Measurements from ENCODE around the gene DPP10. TPM values are rescaled to one million over a fixed set of nuclear protein-coding genes. Genes with fewer than 3 reads are reported as not detected.

DPP10 gene
- polyA plus RNA-seq, 1 donor: 17.1 TPM

- no peak for DNase-seq
Measured at GRCh38 chr2:115560666-115561065, 1118.2 kb downstream of the DPP10 start.

GRCh38 chr2:115568643-115569042 lies 1126.2 kb downstream of the DPP10 start:
- DNase-seq: no peak

GRCh38 chr2:115569547-115569946 lies 1127.1 kb downstream of the DPP10 start:
- no peak for DNase-seq

DNA sequence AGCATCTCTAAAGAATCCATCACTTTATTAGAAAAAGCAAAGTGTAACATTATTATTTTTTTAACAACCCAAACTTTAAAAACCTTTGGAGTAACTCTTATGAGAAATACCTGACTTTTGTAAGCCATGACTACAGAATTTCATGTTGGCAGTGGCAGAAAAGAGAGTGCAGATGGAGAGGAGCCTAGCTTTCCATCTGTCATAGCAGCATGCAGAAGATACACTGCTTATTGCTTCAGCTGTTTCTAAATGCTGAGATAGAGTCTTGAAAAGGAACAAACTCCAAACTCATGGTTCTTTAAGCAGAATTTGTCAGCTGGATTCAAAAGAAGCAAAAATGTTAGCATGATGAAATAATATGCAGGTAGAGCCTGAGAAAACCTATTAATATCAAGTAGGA lies 1130.3 kb downstream of the DPP10 start:
- DNase-seq: no peak

DNA sequence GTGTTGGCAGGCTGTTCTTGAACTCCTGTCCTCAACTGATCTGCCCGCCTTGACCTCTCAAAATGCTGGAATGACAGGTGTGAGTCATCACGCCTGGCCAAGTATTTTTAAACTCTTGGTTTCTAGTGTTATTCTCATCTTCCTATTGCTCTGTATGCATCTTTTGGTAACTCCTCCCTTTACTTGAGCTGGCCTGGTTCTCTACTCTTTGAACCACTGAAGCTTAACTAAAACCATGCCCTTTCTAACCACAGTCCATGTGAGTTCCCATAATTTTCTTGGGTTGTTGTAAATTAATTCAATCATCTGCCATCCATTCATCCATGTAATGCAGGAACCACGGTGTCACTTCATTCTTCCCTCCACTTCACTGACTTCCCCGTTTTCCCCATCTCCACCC lies 1131.3 kb downstream of the DPP10 start:
- DNase-seq: no peak

GRCh38 chr2:115574667-115575066 lies 1132.2 kb downstream of the DPP10 start:
- no peak for DNase-seq

- no peak for DNase-seq
Measured at GRCh38 chr2:115580784-115581183, 1138.3 kb downstream of the DPP10 start.

DNA sequence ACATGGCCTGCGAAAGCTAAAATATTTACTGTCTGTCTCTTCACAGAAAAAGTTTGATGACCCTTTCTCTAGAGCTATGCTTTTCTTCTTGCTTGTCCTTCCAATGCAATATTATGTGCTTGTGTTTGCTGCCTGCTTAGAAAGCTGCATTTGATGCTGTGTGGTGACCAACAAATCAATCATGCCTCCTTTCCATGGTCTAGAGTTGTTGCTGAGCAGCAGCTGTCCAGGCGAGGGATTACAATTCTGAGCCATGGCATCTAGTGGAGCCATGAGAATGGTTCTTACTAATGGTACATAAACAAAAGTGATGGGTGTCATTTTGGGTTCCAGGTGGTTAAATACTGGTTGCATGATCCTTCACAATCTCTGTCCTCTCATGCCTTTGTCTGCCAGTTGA lies 1142.1 kb downstream of the DPP10 start:
- DNase-seq: no peak

DNA sequence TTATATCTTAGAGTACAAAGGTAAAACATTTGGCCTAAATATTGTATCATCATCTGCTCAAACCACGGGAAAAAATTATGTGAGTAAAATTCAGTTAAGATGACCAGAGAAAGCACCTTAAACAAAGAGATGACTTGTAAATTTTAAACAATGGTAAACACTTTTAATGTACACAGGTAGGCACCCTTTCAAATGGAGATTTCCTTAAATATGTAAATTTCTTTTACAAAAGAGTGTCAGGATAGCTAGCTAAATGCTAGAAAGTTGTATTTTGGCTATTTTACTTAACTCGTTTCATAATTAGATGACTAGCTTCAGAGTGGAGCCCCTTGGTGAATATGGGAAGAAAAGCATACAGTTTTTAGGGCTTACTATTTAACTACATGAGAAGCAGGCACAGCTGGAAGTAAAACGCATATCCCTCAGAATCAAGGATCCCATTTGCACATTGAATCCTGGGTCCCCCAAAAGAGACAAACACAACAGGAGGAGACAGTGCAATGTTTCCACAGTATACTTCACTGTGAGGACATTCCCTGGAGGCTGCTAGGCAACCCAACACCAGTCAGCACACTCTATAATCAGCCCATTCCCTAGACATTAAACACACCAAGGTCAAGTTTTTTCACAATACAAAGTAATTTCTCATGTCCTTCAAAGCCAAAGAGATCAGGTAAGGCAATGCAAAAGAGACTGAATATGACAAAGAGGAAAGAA lies 1154.4 kb downstream of the DPP10 start:
- DNase-seq: no peak

GRCh38 chr2:115603285-115603684 lies 1160.8 kb downstream of the DPP10 start:
- no peak for DNase-seq

- no peak for DNase-seq
Measured at GRCh38 chr2:115606350-115606749, 1163.9 kb downstream of the DPP10 start.

DNA sequence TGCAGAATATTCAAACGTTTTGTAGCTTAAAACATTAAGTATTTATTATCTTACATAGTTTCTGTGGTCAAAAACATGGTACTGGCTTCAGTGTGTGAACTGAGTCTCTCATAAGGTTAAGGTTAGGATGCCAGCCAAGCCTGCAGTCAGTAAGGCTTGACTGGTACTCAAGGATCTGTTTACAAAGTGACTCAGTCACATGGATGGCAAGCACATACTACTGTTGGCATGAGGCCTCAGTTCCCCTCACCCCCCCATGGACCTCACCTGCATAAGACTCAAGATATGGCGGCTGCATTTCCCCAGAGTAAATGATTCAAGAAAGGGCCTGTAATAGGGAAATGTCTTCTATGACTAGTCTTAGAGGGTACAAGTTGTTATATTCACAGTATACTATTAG lies 1167.5 kb downstream of the DPP10 start:
- DNase-seq: no peak

GRCh38 chr2:115610888-115611287 lies 1168.4 kb downstream of the DPP10 start:
- DNase-seq: no peak

- no peak for DNase-seq
Measured at GRCh38 chr2:115624332-115624731, 1181.9 kb downstream of the DPP10 start.

DNA sequence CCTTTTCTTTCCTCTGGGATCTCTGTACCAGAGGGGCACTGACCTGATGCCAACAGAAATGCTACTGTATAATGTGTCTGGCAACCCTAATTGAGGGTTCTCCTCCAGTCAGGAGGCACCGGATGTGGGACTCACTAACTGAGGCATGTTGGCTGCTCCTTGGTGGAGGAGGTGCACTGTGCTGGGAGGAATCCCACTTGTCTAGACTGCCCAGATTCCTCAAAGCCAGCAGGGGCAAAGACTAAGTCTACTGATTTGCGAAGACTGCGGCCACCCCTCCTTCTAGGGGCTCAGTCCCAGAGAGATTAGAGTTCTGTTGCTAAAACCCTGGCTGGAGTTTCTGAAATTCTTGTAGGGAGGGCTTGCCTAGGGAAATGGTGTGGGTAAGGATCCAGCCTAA lies 1192.1 kb downstream of the DPP10 start:
- no peak for DNase-seq

- no peak for DNase-seq
Measured at GRCh38 chr2:115635430-115635829, 1193.0 kb downstream of the DPP10 start.

DNA sequence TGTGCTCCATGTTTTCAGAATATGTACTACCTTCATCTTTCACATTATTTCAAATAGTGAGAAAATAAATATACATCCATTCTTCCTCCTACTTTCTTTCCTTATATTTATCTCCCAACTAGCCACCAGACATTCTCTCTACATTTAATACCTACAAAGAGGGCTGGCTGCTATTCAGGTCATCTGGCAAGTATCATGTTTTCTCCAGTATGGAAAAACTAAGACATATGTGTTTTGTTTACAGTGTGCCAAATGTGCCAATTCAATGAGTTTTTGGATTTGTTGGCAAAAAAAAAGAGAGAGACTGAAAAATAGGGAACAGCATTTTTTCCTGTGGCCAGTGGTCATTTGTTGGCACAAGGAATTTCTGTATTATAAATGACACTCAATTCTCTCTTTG lies 1207.3 kb downstream of the DPP10 start:
- no peak for DNase-seq

DNA sequence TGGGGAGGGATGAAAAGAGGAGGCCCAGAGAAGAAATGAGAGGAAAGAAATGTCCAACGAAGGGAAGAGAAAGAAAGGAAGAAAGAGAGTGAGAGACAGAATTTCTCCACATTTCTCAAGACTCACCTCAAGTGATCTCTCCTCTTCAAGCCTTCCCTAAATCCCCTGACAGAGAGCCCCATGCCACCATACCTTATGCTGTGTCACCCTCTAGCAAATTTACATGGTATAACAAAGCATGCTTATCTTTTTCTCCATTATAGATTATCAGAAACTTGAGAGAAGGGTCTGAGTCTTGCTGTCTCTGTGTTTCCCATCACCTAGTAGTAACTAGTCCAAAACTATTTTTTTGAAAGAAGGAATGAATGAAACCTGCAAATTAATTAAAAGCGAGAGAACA lies 1208.4 kb downstream of the DPP10 start:
- no peak for DNase-seq

DNA sequence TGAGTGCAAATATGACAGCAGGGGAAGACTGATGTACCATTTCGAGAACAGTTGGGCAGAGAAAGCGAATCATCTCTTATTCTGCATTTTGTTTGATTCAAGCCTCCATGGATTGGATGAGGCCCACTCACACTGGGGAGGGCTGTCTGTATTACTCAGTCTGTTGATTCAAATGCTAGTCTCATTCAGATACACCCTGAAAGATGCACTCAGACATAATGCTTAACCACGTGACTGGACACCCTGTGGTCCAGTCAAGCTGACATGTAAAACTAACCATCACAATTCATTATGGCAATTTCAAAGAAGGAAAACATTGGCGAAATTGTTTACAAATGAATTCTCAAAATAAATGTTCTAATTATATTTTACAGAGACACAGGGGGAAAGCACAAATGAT lies 1210.2 kb downstream of the DPP10 start:
- no peak for DNase-seq

DNA sequence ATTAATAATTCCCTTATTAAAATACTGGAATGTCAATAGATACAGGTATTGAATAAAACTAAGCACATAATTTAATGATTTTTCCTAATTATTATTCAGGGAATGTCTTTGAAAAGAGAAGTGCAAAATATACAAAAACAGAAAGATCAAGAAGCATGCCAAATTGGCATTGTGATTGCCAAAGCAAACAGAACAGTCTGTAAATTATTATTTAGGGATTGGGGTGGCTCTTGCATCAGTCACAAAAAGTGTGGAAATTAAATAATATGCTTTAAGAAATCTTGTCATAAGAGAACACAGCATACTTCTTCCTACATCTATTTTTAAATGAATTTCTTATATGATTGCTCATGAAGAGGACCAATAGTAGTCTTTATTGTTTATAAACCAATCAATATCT lies 1211.9 kb downstream of the DPP10 start:
- no peak for DNase-seq

GRCh38 chr2:115678129-115678528 lies 1235.7 kb downstream of the DPP10 start:
- no peak for DNase-seq

DNA sequence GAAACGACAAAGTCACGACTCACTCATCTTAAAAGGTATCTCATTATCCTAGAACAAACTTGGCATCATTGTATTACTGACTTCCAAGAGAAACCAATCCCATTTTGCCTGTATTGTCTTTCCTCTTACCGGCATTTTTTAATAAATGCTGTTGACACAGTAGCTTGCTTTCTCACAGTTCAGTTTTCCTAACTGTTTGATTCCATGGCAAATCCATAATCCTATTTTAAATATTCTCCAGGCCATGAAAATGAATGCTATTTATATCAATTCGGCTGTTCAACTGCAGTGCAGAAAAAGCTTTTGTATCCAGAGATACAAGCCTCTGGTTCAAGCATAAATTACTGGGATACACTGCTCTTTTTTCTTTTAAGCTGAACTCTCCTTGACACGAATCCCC lies 1241.9 kb downstream of the DPP10 start:
- no peak for DNase-seq

DNA sequence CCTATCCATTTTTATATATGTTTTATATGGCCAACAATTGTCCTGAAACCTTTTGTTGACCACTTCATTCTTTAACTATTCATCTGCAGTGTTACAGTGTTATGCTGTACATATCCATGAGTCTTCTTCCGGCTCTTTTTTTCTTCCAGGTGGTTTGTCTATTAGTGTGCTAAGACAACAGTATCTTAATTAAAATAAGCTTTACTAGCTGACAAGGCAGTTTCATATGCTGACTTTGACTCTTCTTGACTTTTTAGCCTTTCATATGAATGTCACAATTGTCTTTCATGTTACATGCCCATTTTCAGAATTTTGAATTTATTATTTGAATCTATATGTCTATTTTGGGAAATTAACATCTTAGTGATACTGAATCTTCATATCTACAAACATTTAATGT lies 1249.0 kb downstream of the DPP10 start:
- no peak for DNase-seq

DNA sequence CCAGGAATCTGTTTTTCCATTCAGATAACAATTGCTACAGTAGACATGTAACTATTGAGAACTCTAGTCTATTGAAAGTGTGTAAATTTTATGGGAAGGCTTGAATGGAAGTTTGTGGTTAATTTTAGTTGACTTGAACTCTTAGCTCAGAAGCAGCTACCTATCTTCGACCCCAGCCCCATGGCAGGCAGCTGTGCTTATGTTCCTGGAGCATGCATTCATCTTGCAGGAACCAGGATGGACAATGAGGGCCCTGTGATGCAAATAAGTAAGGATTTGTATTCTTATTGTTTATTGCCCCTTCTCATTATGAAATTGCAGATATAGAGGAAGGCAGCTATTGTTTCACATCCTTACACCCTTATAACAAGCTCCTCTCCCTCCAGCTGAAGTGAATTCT lies 1252.2 kb downstream of the DPP10 start:
- no peak for DNase-seq
